Tibial artery (tissue), 4 donors: ENCODE results near the gene EIF3B.

Experiments
- DNase-seq, 2 donors: peaks; one replicate each; pipeline ENCODE4 v3.0.0-alpha.2; 2019
- H3K27ac ChIP-seq, 2 donors: fragments of 200-600 bp; sonication (generic) in 1 of 2; 1 replicate in 1 of 2; 2 replicates in 1 of 2; pipeline ENCODE4 v1.5.1; 2018 to 2019; ENCODE audit warnings: mild to moderate bottlenecking in 1 of 2
- H3K27me3 ChIP-seq, 2 donors: fragments of 200-600 bp; sonication (generic) in 1 of 2; one replicate each; pipeline versions ENCODE4 v1.5.1 to v1.6.0; 2016 to 2019
- H3K36me3 ChIP-seq, 3 donors: fragments of 200-600 bp; sonication (generic) in 2 of 3; one replicate each; pipeline ENCODE4 v1.5.1; 2016 to 2019; ENCODE audit warnings: mild to moderate bottlenecking in 2 of 3
- H3K4me1 ChIP-seq, 4 donors: fragments of 200-600 bp; sonication (generic) in 2 of 4; 1 replicate in 3 of 4; 2 replicates in 1 of 4; pipeline ENCODE4 v1.5.1; 2016 to 2019
- H3K4me3 ChIP-seq, 2 donors: fragments of 200-600 bp; sonication (generic) in 1 of 2; 1 replicate in 1 of 2; 2 replicates in 1 of 2; pipeline ENCODE4 v1.5.1; 2018 to 2019; ENCODE audit warnings: mild to moderate bottlenecking in 2 of 2
- H3K9me3 ChIP-seq, 3 donors: fragments of 200-600 bp; sonication (generic) in 1 of 3; one replicate each; pipeline ENCODE4 v1.5.1; 2016 to 2019
- intact Hi-C: fragments of 100-400 bp; cut with DNase I; formaldehyde crosslinking; loops from one replicate; pipeline ENCODE4 v1.15.0; 2023; ENCODE audit warnings: low total_unique reads
- TF ChIP-seq, protein P1 (sequence below), 2 experiments: fragments of 200-600 bp in 1 of 2; fragments of 450-650 bp in 1 of 2; IDR thresholded peaks; one replicate each; pipeline ENCODE4 v1.5.1; 2017 to 2019; ENCODE audit warnings: antibody characterized with exemption in 2 of 2, mild to moderate bottlenecking in 1 of 2, moderate library complexity in 1 of 2

EIF3B gene

DNA sequence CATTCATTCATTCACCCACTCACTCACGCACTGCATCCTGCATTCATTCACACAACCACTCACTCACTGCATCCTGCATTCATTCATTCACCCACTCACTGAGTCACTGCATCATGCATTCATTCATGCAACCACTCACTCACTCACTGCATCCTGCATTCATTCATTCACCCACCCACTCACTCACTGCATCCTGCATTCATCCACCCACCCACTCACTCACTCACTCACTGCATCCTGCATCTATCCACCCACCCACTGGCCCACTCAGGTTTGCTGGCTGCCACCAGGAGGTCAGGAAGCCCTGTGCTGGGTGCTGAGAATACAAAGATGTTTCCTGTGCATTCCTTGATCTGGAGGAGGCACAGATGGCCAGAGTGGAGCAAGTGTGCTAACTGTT lies 38.0 kb upstream of the EIF3B start:
- peaks cover 0 to 10% (median 6%) of the 10 kb centered on the region in 4 donors for H3K4me1 ChIP-seq

DNA sequence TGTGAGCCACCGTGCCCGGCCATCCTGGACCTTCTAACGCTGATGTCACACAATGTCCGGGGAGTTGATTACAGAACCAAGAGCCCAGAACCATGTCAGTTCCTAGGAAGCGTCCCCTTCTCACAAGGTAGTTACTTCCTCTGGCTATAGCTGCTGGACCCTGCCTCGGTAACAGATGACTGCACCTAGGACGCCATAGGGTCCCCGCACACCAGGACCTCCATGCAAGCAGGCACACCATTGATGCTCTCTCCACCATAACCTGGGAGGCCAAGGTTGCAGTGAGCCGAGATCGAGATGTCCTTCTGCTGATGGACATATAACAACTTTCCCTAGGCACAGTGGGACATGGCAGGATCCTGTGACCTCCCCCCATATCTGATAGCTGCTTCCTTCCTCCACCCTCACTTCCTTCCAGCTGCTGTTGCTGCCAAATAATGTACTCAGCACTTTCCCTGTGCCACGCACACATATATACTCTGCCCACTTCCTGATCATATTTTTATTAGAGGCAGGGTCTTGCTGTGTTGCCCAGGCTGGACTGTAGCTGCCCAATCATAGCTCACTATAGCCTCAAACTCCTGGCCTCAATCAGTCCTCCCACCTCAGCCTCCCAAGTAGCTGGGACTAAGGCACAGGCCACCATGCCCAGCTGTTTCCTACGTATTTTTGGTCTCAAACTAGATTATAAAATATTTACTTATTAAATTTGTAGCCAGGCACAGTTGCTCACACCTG lies 36.9 kb upstream of the EIF3B start:
- peaks cover 0 to 10% (median 6%) of the 10 kb centered on the region in 4 donors for H3K4me1 ChIP-seq
- DNase-seq = no peak

More for the DNA sequence above, 38.0 kb upstream of the EIF3B start:
- H3K36me3 ChIP-seq = no peaks in the 10 kb centered on the region
- no peak for DNase-seq
- H3K27ac ChIP-seq = no peak overlapping the region
- H3K9me3 ChIP-seq = no peaks in the 10 kb centered on the region
- TF ChIP-seq, protein P1, sequence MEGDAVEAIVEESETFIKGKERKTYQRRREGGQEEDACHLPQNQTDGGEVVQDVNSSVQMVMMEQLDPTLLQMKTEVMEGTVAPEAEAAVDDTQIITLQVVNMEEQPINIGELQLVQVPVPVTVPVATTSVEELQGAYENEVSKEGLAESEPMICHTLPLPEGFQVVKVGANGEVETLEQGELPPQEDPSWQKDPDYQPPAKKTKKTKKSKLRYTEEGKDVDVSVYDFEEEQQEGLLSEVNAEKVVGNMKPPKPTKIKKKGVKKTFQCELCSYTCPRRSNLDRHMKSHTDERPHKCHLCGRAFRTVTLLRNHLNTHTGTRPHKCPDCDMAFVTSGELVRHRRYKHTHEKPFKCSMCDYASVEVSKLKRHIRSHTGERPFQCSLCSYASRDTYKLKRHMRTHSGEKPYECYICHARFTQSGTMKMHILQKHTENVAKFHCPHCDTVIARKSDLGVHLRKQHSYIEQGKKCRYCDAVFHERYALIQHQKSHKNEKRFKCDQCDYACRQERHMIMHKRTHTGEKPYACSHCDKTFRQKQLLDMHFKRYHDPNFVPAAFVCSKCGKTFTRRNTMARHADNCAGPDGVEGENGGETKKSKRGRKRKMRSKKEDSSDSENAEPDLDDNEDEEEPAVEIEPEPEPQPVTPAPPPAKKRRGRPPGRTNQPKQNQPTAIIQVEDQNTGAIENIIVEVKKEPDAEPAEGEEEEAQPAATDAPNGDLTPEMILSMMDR (IDR thresholded peaks at IDR 0.05) = no peak
- H3K4me3 ChIP-seq = no peak overlapping the region
- H3K27me3 ChIP-seq = no peaks in the 10 kb centered on the region
- intact Hi-C loops = loop anchor here (10.0 kb wide), 1 partner anchor 82 kb away; the partner anchor contains the start of gene MAD1L1

DNA sequence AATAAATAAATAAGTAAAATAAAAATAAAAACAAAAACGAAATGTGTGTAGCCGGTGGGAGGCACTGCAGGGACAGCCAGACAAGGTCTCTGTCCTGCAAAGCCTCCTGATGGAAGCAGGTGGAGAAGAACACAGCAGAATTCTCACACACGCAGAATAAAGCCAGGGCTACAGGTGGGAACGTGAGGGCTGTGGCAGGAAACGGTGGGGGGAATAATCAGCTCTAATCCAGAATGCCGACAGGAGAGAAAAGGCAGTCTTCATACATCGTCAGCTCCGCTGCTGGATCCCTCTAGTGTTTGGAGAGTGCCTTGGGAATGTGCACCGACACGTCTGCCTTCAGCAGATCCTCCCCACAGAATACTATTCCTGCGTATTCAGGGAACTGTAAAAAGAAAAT lies 33.6 kb upstream of the EIF3B start:
- Histone ChIP-seq H3K4me1 (no peaks in the 10 kb centered on the region), H3K27ac (no peak overlapping the region), H3K36me3 (no peaks in the 10 kb centered on the region), H3K27me3 (no peaks in the 10 kb centered on the region), H3K4me3 (no peak overlapping the region), H3K9me3 (no peaks in the 10 kb centered on the region)
- intact Hi-C loops = no loop called here
- DNase-seq = no peak
- TF ChIP-seq, protein P1 (IDR thresholded peaks at IDR 0.05) = no peak

More for the DNA sequence above, 36.9 kb upstream of the EIF3B start:
- Histone ChIP-seq H3K9me3 (no peaks in the 10 kb centered on the region), H3K27ac (no peak overlapping the region), H3K36me3 (no peaks in the 10 kb centered on the region), H3K27me3 (no peaks in the 10 kb centered on the region), H3K4me3 (no peak overlapping the region)
- intact Hi-C loops = loop anchor here (10.0 kb wide), 1 partner anchor 83 kb away; the partner anchor contains the start of gene MAD1L1
- TF ChIP-seq, protein P1 (IDR thresholded peaks at IDR 0.05) = no peak

DNA sequence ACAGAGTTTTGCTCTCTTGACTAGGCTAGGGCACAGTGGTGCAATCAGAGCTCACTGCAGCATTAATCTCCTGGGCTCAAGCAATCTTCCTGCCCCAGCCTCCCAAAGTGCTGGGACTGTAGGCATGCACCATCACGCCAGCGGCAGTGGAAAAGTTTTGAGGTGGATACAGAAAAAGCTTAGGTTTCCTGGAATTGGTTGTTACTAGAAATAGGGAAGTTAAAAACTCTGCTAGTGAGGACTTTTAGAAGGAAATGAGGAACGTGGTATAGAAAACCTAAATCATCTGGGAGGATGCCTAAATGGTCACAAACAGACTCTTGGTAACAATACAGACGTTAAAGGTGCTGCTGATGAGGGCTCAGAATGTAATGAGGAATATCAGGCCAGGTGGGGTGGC lies 29.5 kb upstream of the EIF3B start:
- Histone ChIP-seq H3K9me3 (no peaks in the 10 kb centered on the region), H3K36me3 (no peaks in the 10 kb centered on the region), H3K4me3 (no peak overlapping the region), H3K4me1 (no peaks in the 10 kb centered on the region), H3K27ac (no peak overlapping the region), H3K27me3 (no peaks in the 10 kb centered on the region)
- DNase-seq = no peak
- intact Hi-C loops = no loop called here
- TF ChIP-seq, protein P1 (IDR thresholded peaks at IDR 0.05) = no peak

DNA sequence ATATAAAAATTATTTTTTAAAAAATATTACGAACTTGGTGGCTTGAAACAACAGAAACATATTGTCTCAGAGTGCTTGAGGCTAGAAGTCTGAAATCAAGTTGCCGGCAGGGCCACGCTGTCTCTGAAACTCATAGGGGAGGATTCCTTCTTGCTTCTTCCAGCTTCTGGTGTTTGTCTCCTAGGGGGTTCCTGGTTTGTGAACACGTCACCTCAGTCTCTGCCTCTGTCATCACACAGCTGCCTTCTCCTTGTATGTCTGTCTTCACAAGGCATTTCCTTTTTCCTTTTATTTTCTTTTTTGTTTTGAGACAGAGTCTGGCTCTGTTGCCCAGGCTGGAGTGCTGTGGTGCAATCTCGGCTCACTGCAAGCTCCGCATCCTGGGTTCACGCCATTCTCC lies 27.7 kb upstream of the EIF3B start:
- H3K9me3 ChIP-seq = no peaks in the 10 kb centered on the region
- TF ChIP-seq, protein P1 (IDR thresholded peaks at IDR 0.05) = no peak
- intact Hi-C loops = no loop called here
- no peak overlapping the region for H3K4me3 ChIP-seq
- no peak overlapping the region for H3K27ac ChIP-seq
- H3K36me3 ChIP-seq = no peaks in the 10 kb centered on the region
- H3K4me1 ChIP-seq = no peaks in the 10 kb centered on the region
- H3K27me3 ChIP-seq = no peaks in the 10 kb centered on the region
- DNase-seq = no peak
